ENCODE measurements around the gene ABCE1.

GRCh38 chr4:145102619-145103018, 4.5 kb downstream of the ABCE1 start:
- TF ChIP-seq CTCF (optimal IDR thresholded peaks at IDR 0.05 in 1 of 3, IDR thresholded peaks at IDR 0.05 in 1 of 3, conservative IDR thresholded peaks at IDR 0.05 in 1 of 3; ENCODE audit: extremely low read depth in 1 of 3, insufficient read depth in 2 of 3, low read length in 3 of 3): no peak
- TF ChIP-seq EZH2 (IDR thresholded peaks at IDR 0.05; ENCODE audit: low read length): no peak
